ENCODE results near the gene COL13A1.

The COL13A1 gene

GRCh38 chr10:69801434-69802315 lies at the start of gene COL13A1:
TSS of gene COL13A1 (plus strand) at chr10:69801906. CDS start at chr10:69802424, 518 bp downstream.
- DNase-seq = no peak

DNA sequence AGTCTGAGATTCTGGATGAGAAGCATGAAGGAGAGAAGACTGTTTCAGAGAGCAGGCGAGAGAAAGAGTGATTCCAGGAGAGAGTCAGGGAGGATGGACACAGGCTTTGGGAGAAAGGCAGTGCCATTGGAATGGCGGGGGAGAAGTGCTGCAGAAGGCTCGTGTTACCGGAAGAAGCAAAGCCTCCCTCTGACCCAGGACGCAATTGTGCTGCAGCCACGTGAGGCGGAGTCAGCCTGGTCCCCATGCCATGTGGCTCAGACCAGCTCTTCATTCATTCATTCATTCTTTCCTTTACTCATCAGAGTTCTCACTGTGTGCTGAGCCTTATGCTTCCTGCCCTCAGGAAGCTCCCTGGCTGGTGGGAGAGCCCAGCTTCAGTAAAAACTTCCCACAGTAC lies 49.2 kb upstream of the COL13A1 start:
- no peak for DNase-seq

- no peak for DNase-seq
Observed at GRCh38 chr10:69756279-69756678, 45.4 kb upstream of the COL13A1 start.

GRCh38 chr10:69757206-69757552 lies 44.5 kb upstream of the COL13A1 start:
- DNase-seq = no peak

DNA sequence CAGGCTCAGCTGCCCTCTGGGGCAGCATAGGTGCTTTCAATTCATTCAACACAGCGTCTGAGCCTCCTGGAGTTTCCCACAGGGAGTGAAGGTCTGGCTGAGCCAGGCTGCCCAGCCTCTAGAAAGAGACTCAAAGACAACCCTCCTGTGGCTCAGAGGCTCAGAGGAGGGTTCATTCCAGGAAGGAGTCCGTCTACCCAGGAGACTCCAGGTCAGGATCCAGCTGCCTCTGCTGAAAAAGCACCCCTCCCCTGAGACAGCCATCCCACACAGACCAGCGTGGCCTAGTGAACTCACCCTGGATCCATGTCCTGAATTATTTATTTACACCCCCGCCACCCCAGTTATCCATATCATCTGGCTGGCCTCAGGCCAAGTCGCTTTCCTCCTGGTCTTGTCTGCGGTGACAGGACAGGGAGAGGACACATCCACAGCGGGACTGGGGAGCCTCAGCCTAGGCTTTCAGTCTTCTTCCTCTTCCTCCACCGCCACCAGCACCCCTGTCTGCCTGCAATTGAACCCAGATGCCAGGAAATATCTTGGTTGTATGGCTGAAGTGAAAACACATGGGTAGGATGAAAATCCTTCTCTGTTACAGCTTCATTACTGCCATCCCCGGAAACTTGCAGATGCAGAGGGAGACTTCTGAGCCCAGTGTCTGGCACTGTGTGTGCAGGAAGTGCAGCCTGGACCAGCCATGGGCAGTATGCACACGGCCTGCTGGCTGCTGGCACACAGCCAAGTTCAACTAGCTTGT lies 44.0 kb upstream of the COL13A1 start:
- DNase-seq = no peak

- DNase-seq = no peak
Observed at GRCh38 chr10:69758310-69758728, 43.4 kb upstream of the COL13A1 start.

DNA sequence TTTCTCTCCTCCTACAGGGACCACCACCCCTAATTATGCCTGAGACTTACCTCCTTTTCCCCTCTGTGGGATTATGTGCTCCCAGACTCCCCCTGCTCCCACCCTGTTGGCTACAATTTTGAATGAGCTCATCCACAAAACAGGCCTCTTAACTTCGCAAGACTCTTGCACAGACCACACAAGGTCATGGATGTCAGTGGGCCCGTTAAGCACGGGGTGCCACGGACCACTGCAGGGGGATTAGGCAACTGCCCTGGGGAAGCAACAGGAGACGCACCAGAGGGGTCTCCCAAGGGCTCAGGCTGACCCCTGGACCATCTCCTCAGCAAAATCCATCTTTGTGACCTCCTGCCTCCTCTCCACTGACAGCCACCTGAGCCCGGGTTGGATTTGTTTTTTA lies 42.1 kb upstream of the COL13A1 start:
- no peak for DNase-seq

- no peak for DNase-seq
Observed at GRCh38 chr10:69760072-69760471, 41.6 kb upstream of the COL13A1 start.

DNA sequence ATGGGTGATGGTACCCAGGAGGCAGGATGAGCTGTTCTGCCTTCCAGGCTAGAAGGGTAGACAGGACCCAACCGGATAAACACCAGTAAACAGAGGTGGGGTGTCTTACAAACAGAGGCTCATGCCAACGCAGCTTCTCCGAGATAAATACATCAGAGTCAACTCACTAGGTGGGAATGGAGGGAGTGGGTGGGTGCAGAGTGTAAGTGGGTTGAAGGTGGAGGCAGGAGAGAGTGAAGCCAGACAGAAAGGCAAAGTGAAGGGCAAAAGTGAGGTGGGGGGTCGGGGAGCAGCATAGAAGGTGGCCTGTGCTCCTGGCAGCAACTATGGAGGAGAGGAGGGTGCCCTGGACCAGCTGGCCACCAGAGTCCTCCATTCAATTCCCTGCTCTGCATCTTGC lies 40.4 kb upstream of the COL13A1 start:
- DNase-seq = no peak

DNA sequence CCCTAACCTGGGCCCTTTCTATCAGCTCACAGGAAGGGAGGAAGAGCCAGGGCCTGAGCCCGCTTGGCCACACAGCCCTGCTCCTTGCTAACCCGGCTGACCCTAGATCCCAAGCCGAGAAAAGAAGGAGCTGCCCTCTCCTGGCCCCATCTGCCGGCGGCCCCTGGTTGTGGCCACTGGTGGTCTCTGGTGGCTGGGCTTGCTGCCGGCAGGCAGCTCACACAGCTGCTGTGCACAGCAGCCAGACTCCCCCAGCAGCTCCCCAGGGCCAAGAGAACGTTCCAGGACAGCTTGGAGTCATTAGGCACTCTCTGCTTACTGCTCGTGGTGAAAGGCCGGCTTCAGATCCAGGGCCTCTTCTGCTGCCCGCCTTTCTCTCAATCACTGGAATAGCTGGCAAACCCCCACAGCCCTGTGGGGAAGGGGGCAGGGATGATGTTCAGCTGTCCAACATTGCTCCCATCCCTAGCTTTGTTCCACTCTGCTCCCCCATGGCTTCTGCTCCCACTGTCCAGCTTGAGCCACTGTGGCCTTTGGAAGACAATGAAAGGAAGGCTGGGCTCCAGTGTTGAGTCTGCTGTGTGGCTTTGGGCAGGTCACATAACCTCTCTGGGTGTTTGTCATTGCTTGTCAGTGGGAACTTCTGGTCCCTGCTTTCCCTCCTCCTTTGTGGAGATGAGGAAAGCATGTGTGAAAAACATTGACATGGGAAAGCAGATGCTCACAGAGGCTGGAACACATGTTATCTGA lies 35.4 kb upstream of the COL13A1 start:
- DNase-seq = no peak

DNA sequence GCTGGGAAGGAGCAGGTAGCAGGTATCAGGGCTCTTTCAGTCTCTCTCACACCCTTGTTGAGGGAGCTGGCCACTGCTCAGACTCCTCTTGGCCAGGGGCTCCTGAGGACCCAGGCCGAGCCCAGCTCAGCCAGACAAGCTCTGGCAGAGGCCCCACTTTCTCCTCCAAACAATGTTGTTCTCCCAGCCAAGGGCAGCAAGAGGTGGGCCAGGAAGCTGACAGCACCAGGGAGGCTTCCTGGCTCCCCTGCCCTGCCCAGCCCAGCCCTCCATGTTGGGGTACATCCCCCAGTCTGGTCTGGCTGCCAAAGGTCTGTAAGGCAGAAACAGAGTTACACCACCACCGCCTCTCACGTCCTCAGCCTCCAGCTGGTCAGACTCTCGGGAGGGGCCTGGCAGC lies 33.9 kb upstream of the COL13A1 start:
- no peak for DNase-seq

GRCh38 chr10:69768386-69768785 lies 33.3 kb upstream of the COL13A1 start:
- DNase-seq = no peak

- no peak for DNase-seq
Observed at GRCh38 chr10:69769395-69769992, 32.2 kb upstream of the COL13A1 start.

- no peak for DNase-seq
Observed at GRCh38 chr10:69772933-69773704, 28.6 kb upstream of the COL13A1 start.

- no peak for DNase-seq
Observed at GRCh38 chr10:69774596-69774995, 27.1 kb upstream of the COL13A1 start.

- DNase-seq = no peak
Observed at GRCh38 chr10:69780077-69780476, 21.6 kb upstream of the COL13A1 start.

- DNase-seq = no peak
Observed at GRCh38 chr10:69781576-69781975, 20.1 kb upstream of the COL13A1 start.

GRCh38 chr10:69783515-69783914 lies 18.2 kb upstream of the COL13A1 start:
- no peak for DNase-seq

DNA sequence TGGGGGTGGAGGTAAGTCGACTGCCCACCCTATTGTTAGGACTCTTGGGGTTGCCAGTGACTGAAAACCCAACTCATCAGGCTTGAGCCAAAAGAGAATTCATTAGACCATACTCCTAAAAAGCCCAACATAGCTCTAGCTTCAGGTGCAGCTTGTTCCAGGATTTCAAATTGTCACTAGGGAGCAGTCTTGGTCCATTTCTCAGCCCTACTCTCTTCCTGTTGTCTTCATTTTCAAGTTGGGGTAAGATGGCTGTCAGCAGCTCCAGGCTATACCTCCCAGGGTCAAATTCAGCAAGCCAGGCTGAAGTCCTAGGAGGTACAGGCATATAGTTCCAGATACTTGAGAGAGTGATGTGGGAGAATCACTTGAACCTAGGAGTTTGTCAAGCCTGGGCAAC lies 14.9 kb upstream of the COL13A1 start:
- no peak for DNase-seq

DNA sequence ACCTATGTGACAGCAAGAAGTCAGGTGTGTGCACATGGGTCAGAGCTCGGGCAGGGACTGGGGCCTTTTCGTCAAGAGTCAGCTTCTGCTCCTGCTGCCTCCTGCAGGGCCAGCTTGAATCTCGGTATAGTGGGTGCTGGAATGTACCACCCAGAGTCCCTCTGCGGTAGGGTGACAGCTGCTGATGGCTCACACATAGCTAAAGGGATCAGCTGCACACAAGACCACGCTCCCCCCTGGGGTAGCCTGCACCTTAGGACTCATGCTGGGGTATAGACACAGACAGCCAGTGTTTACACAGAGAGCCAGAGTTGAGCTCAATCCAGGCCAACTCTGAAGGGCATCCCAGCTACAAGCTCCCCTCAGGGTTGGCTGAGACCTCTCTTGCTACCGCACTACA lies 14.0 kb upstream of the COL13A1 start:
- DNase-seq = no peak

- DNase-seq = no peak
Observed at GRCh38 chr10:69789164-69789576, 12.5 kb upstream of the COL13A1 start.

GRCh38 chr10:69791812-69792211 lies 9.9 kb upstream of the COL13A1 start:
- DNase-seq = no peak
